Colonic mucosa (tissue), 4 donors: ENCODE data around the gene AGAP1. TPM values are rescaled to one million over a fixed set of nuclear protein-coding genes. Genes with fewer than 3 reads are reported as not detected.

Experiments
- DNase-seq: peaks from one replicate; pipeline ENCODE4 v3.0.0-alpha.2; 2020
- H3K27ac ChIP-seq: fragments of 200-600 bp; one replicate; pipeline ENCODE4 v1.8.0; 2021
- H3K27me3 ChIP-seq: fragments of 200-600 bp; one replicate; pipeline ENCODE4 v1.8.0; 2021
- H3K36me3 ChIP-seq: fragments of 200-600 bp; one replicate; pipeline ENCODE4 v1.8.0; 2021
- H3K4me1 ChIP-seq: fragments of 200-600 bp; one replicate; pipeline ENCODE4 v1.8.0; 2021; ENCODE audit warnings: mild to moderate bottlenecking
- H3K4me3 ChIP-seq: fragments of 200-600 bp; one replicate; pipeline ENCODE4 v1.8.0; 2021
- H3K9ac ChIP-seq, 2 donors: one replicate each; pipeline ENCODE4 v1.7.0; 2013; ENCODE audit warnings: control low read depth in 2 of 2, low read depth in 2 of 2, low read length in 2 of 2
- H3K9me3 ChIP-seq: fragments of 200-600 bp; one replicate; pipeline ENCODE4 v1.8.0; 2021
- intact Hi-C: fragments of 100-400 bp; cut with DNase I; formaldehyde crosslinking; loops from one replicate; pipeline ENCODE4 v1.14.1; 2022
- total RNA-seq, 2 donors: library from RNA; stranded (reverse); fragmentation: NEBNext Ultra II Directional in 1 of 2; extraction: Animal tissue kit (Norgen Biotek cat#: 25700) in 1 of 2; gene quantifications; one replicate each; pipeline ENCODE4 v1.2.1, GENCODE V29; 2021
- TF ChIP-seq, protein P1 (sequence below): fragments of 200-600 bp; IDR thresholded peaks from one replicate; pipeline ENCODE4 v1.8.0; 2022; ENCODE audit warnings: antibody characterized with exemption, mild to moderate bottlenecking
- donor health status: healthy.
- donor health status: DM: no; HTN: no; CAD: no.
- donor health status: DM: no; HTN: no; CAD: no.

The AGAP1 gene
- total RNA-seq, 2 donors from 2014 or later = 62.1 to 62.9 TPM

DNA sequence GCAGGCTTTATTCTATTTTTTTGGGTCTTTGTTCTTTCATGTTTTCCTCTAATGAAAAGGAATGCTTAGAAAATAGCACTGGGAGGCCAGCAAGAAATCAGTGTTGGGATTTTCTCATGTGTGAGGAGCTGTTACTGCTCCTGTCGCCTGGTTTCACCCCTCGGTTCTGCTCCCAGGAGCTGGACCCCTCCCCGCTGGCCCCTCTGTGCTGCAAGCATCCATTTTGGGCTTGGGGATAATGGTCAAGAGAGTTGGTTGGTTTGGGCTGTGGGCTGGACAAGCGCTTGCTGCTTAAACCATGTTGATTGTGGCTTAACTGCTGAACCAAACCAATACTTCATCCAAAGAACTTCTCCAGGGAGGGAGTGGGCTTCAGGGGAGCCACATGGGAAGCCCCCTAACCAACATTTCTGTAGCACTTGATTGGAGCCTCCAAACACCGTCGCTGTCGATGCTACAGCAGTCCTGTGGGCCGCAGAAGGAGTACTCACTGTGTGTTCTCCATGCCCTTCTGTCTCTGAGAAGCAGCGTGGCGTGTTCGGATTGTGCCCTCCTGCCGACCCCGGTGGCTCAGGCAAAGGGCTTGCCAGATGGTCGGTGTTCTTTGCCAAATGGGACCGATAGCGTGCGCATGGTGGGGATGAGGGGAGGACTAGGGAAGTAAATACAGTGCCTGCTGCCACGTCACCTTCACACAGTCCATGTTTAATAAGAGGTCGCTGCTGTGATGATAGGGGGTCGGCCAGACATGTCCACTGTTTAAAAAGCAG lies 40.0 kb downstream of the AGAP1 start:
- no peaks in the 10 kb centered on the region for H3K27me3 ChIP-seq
- H3K36me3 ChIP-seq = no peaks in the 10 kb centered on the region
- DNase-seq = no peak
- no peaks in the 10 kb centered on the region for H3K9me3 ChIP-seq
- TF ChIP-seq, protein P1, sequence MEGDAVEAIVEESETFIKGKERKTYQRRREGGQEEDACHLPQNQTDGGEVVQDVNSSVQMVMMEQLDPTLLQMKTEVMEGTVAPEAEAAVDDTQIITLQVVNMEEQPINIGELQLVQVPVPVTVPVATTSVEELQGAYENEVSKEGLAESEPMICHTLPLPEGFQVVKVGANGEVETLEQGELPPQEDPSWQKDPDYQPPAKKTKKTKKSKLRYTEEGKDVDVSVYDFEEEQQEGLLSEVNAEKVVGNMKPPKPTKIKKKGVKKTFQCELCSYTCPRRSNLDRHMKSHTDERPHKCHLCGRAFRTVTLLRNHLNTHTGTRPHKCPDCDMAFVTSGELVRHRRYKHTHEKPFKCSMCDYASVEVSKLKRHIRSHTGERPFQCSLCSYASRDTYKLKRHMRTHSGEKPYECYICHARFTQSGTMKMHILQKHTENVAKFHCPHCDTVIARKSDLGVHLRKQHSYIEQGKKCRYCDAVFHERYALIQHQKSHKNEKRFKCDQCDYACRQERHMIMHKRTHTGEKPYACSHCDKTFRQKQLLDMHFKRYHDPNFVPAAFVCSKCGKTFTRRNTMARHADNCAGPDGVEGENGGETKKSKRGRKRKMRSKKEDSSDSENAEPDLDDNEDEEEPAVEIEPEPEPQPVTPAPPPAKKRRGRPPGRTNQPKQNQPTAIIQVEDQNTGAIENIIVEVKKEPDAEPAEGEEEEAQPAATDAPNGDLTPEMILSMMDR = no peak
- H3K27ac ChIP-seq = no peak overlapping the region
- no peak overlapping the region for H3K9ac ChIP-seq
- intact Hi-C loops = no loop called here
- H3K4me3 ChIP-seq = no peak overlapping the region
- H3K4me1 ChIP-seq = peaks cover 2% of the 10 kb centered on the region

DNA sequence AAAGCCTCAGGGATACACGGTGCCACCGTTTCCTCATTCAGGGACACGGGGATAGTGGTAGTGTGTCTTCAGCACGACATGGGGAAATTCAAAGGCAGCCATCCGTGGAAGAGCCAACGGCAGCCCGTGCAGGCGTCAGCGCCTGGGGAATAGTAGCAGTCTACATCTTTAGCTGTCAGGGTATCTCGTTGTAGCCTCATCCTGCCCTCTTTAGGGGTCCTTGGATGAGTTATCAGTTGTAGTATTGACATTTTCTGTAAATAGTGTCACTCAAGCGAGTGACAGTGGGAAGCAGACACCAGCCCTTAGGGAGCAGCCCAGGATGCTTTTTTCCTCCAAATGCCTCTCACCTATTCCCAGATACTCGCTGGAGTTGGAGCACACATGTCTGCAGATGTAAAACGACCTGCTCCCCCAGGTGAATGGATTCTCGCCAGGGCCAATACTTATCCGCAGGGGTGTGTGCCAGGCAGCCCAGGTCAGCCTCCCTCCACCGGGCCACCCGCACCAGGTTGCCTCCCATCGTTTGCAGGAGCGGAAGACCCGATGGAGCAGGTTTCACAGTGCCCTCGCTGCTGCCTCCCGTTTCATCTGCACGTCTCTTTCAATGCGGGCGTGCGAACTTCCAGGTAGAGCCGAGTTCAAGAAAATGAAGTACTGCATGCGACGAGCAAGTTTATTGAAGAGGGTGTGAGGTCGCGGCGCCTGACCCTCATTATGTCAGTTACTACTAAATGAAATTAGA lies 41.0 kb downstream of the AGAP1 start:
- intact Hi-C loops = no loop called here
- Histone ChIP-seq H3K9me3 (no peaks in the 10 kb centered on the region), H3K27me3 (no peaks in the 10 kb centered on the region), H3K4me3 (no peak overlapping the region), H3K9ac (peak overlapping the region in 1 of 2 donors; percentile 59), H3K4me1 (peaks cover 6% of the 10 kb centered on the region), H3K27ac (no peak overlapping the region), H3K36me3 (no peaks in the 10 kb centered on the region)
- DNase-seq = no peak
- TF ChIP-seq, protein P1 = no peak

DNA sequence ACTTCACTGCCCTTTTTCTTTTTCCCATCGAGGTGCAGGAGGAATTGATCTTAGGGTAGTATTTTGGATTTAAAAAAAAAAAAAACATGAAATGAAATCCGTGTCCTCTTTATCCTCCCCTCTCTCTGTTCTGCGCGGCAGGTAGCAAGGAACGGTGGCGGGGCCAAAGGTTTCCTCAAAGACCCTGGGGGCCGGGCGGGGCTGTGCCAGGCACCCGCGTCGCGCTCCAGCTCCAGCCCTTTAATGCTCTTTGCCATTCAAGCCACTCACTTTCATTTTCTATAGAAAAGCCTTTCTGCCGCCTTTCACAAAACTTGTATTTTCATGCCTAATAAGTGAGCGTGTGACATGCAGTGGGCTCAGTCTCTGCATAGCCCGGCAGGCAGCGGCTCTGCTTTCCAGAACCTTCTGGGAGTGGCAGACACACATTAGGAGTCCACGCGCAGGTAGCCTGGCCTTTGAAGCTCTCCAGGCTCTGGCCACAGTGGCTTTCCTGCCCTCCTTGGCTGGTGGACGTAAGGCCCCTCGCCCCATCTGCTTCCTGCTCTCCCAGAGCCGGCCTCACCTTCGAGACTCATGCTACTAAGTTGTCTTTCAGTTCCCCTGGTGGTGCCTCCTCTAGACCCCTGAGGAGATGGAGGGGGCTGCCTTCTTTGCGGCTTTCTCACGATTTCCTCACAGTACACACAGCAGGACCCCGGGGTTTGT lies 41.7 kb downstream of the AGAP1 start:
- TF ChIP-seq, protein P1 = no peak
- Histone ChIP-seq H3K36me3 (no peaks in the 10 kb centered on the region), H3K27me3 (no peaks in the 10 kb centered on the region), H3K9me3 (no peaks in the 10 kb centered on the region), H3K4me1 (peaks cover 8% of the 10 kb centered on the region), H3K27ac (no peak overlapping the region), H3K9ac (peak overlapping the region in 1 of 2 donors; percentile 59), H3K4me3 (no peak overlapping the region)
- intact Hi-C loops = no loop called here
- no peak for DNase-seq

DNA sequence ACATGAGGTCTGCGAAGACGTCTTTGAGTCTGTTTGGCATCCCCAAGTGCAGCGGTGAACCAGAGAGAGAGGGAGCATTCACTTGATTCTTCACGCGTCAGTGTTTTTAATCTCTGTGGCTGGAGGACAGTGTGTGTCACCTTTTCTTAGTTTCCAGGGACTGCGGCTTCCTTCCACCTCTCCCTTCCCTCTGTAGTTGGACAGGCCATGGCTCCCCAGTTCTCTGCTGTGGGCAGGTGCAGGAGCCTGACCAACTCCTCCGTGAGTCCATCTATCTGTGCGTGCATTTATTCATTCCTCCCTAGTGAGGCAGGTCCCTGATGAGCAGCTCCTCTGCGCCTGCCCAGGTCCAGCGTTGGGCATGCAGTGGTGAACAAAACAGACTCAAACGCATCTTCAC lies 42.9 kb downstream of the AGAP1 start:
- Histone ChIP-seq H3K4me3 (no peak overlapping the region), H3K9ac (no peak overlapping the region), H3K36me3 (no peaks in the 10 kb centered on the region), H3K27ac (no peak overlapping the region), H3K27me3 (no peaks in the 10 kb centered on the region), H3K9me3 (no peaks in the 10 kb centered on the region), H3K4me1 (peaks cover 9% of the 10 kb centered on the region)
- DNase-seq = no peak
- intact Hi-C loops = no loop called here
- TF ChIP-seq, protein P1 = no peak

DNA sequence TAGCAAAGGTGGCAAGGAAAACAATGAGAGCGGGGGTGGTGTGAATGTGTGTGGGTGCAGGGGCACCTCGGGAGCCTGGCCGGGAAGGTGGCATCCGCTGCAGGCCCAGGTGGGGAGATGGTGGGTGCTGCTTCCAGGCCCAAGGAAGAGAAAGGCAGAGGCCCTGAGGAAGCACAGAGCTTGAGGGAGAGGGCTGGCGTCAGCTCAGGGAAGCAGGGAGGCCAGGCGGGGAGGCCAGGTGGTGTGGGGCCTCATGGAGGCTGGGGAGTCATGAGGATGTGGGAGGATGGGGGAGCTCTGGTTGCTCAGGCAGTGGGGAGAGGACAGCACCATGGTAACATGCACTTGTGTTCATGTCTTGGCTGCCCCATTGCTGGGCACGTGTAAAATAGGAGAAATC lies 43.3 kb downstream of the AGAP1 start:
- TF ChIP-seq, protein P1 = no peak
- Histone ChIP-seq H3K4me1 (peaks cover 9% of the 10 kb centered on the region), H3K27ac (no peak overlapping the region), H3K9me3 (no peaks in the 10 kb centered on the region), H3K36me3 (no peaks in the 10 kb centered on the region), H3K9ac (no peak overlapping the region), H3K4me3 (no peak overlapping the region), H3K27me3 (no peaks in the 10 kb centered on the region)
- no peak for DNase-seq
- intact Hi-C loops = no loop called here
